OCI-LY1 (cell line): ENCODE results near the gene BCL2.

Experiments used
- H2AFZ ChIP-seq: fragments of 200-600 bp; sonication (generic), shearing (Covaris generic); 2 replicates; pipeline ENCODE4 v1.6.0; 2014; ENCODE audit warnings: antibody characterized with exemption, mild to moderate bottlenecking, low read length
- H3F3A ChIP-seq: fragments of 200-600 bp; sonication (generic), shearing (Covaris generic); 2 replicates; pipeline ENCODE4 v1.6.0; 2014; ENCODE audit warnings: mild to moderate bottlenecking, antibody characterized with exemption, low read length, moderate library complexity; ENCODE audit not compliant: insufficient read depth
- H3K27ac ChIP-seq: fragments of 200-600 bp; sonication (generic); 2 replicates; pipeline ENCODE4 v1.5.1; 2014; ENCODE audit warnings: low read length, mixed run types, mild to moderate bottlenecking, low read depth; ENCODE audit not compliant: poor library complexity, severe bottlenecking
- H3K27me3 ChIP-seq: fragments of 200-600 bp; sonication (generic); 2 replicates; pipeline ENCODE4 v1.6.0; 2014; ENCODE audit warnings: antibody characterized with exemption, mild to moderate bottlenecking, low read length, moderate library complexity; ENCODE audit not compliant: insufficient read depth
- H3K36me3 ChIP-seq: fragments of 200-600 bp; sonication (generic); 2 replicates; pipeline ENCODE4 v1.6.1; 2014; ENCODE audit warnings: mild to moderate bottlenecking, antibody characterized with exemption, low read length, moderate library complexity, mixed read lengths; ENCODE audit not compliant: insufficient read depth
- H3K4me1 ChIP-seq: fragments of 200-600 bp; sonication (generic); 2 replicates; pipeline ENCODE4 v1.5.1; 2014; ENCODE audit warnings: mild to moderate bottlenecking, low read length, moderate library complexity; ENCODE audit not compliant: insufficient read depth, severe bottlenecking
- H3K4me2 ChIP-seq: fragments of 200-600 bp; sonication (generic), shearing (Covaris generic); 2 replicates; pipeline ENCODE4 v1.6.1; 2014; ENCODE audit warnings: low read length
- H3K4me3 ChIP-seq: fragments of 200-600 bp; sonication (generic); 2 replicates; pipeline ENCODE4 v1.5.1; 2014; ENCODE audit warnings: low read length, low read depth, mild to moderate bottlenecking, mixed read lengths; ENCODE audit not compliant: poor library complexity, severe bottlenecking
- H3K79me2 ChIP-seq: fragments of 200-600 bp; shearing (Covaris generic); 2 replicates; pipeline ENCODE4 v1.6.1; 2016; ENCODE audit warnings: mixed run types, low read length, mixed read lengths; ENCODE audit not compliant: insufficient read depth
- H3K9ac ChIP-seq: fragments of 200-600 bp; sonication (generic), shearing (Covaris generic); 2 replicates; pipeline ENCODE4 v1.6.1; 2014; ENCODE audit warnings: mild to moderate bottlenecking, low read length, mixed read lengths
- H3K9me2 ChIP-seq: fragments of 200-600 bp; sonication (generic), shearing (Covaris generic); 2 replicates; pipeline ENCODE4 v1.6.1; 2014; ENCODE audit warnings: low read depth, mild to moderate bottlenecking, low read length, mixed read lengths
- H3K9me3 ChIP-seq: fragments of 200-600 bp; shearing (Covaris generic); 2 replicates; pipeline ENCODE4 v1.6.1; 2014; ENCODE audit warnings: low read length, mixed read lengths
- H4K20me1 ChIP-seq: fragments of 200-600 bp; sonication (generic), shearing (Covaris generic); 2 replicates; pipeline ENCODE4 v1.6.0; 2016; ENCODE audit warnings: mild to moderate bottlenecking, low read length; ENCODE audit not compliant: insufficient read depth
- EZH2 ChIP-seq: fragments of 200-600 bp; sonication (generic), shearing (Covaris generic); IDR thresholded peaks from 2 replicates; pipeline ENCODE4 v1.8.0; 2017; ENCODE audit warnings: borderline replicate concordance, mixed run types, mild to moderate bottlenecking, antibody characterized with exemption, low read length, moderate library complexity, mixed read lengths
- TF ChIP-seq, protein P1 (sequence below): fragments of 200-600 bp; sonication (generic), shearing (Covaris generic); IDR thresholded peaks from 2 replicates; pipeline ENCODE4 v1.5.1; 2017; ENCODE audit warnings: mild to moderate bottlenecking, antibody characterized with exemption, low read length, moderate library complexity, mixed read lengths

Gene BCL2

DNA sequence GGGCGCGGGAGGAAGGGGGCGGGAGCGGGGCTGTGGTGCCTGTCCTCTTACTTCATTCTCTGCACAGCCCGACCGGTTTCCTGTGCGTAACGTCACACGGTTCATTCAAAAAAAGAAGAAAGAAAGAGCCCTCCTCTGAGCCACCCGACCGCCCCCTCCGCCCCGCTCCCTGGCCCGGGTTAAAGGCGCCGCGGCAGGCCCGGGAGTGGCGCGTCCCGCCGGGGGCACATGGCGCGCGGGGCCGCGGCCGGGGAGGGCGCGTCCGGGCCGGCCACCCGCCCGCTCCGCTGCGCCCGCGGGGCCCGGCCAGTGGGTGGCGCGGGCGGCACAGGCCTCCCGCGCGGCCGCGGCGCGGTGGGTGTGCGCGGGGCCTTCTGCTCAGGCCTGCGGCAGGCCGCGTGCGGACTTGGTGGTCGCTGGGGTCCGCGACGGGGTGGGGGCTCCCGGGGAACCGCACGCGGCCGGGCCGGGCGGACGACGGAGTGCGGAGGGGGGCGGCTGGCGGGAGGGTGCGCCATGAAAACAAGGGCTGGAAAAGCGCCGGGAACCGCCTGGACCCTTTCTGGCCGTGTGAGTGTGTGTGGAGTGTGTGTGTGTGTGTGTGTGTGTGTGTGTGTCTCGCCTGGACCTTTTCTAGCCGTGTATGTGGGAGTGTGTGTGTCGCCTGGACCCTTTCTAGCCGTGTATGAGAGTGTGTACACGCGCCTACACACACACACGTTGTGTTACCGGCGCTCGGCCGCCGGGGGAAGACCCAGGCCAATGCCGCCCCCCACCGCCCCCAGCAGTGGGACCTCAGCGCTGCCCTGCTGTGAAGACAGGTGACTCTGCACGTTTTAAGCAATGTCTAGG, 780 bp upstream of the BCL2 start:
- Histone ChIP-seq H3K27me3 (no peaks in the 10 kb centered on the region), H3K9me3 (no peaks in the 10 kb centered on the region), H3K4me3 (peak overlapping the region; percentile 86), H3K36me3 (peaks cover 41% of the 10 kb centered on the region), H3K9me2 (no peaks in the 10 kb centered on the region), H3F3A (no peaks in the 10 kb centered on the region; the same call in 1 of the 2 replicates), H3K9ac (peak overlapping the region; percentile 87), H3K79me2 (peaks cover 46% of the 10 kb centered on the region), H4K20me1 (no peaks in the 10 kb centered on the region), H3K27ac (peak overlapping the region; percentile 95), H2AFZ (no peak overlapping the region), H3K4me1 (peaks cover 24% of the 10 kb centered on the region), H3K4me2 (peak overlapping the region; percentile 87)
- TF ChIP-seq, protein P1, sequence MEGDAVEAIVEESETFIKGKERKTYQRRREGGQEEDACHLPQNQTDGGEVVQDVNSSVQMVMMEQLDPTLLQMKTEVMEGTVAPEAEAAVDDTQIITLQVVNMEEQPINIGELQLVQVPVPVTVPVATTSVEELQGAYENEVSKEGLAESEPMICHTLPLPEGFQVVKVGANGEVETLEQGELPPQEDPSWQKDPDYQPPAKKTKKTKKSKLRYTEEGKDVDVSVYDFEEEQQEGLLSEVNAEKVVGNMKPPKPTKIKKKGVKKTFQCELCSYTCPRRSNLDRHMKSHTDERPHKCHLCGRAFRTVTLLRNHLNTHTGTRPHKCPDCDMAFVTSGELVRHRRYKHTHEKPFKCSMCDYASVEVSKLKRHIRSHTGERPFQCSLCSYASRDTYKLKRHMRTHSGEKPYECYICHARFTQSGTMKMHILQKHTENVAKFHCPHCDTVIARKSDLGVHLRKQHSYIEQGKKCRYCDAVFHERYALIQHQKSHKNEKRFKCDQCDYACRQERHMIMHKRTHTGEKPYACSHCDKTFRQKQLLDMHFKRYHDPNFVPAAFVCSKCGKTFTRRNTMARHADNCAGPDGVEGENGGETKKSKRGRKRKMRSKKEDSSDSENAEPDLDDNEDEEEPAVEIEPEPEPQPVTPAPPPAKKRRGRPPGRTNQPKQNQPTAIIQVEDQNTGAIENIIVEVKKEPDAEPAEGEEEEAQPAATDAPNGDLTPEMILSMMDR = no peak
- TF ChIP-seq EZH2 = no peak

DNA sequence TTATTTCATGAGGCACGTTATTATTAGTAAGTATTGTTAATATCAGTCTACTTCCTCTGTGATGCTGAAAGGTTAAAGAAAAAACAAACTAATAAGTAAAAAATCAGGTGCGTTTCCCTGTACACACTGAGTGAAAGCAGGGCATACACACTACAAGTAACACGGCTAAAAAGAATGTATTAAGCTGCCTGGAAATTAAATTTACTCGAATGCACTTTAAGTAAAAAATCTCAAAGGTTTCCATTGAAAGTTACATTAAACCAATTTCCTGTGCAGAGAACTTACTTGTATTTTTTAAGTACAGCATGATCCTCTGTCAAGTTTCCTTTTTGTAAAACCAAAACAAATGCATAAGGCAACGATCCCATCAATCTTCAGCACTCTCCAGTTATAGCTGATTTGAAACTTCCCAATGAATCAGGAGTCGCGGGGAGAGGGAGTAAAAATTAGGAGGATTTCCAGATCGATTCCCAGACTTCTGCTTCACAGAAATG, 633 bp downstream of the BCL2 start:
- Histone ChIP-seq H3K9me2 (no peaks in the 10 kb centered on the region), H3K27me3 (no peaks in the 10 kb centered on the region), H4K20me1 (no peaks in the 10 kb centered on the region), H3K36me3 (peaks cover 55% of the 10 kb centered on the region), H3K4me2 (peak overlapping the region; percentile 98; the same call in 1 of the 2 replicates), H2AFZ (no peak overlapping the region), H3K27ac (peak overlapping the region; percentile 97), H3K9me3 (no peaks in the 10 kb centered on the region), H3K9ac (peak overlapping the region; percentile 96), H3K4me1 (peaks cover 35% of the 10 kb centered on the region), H3K4me3 (peak overlapping the region; percentile 88), H3K79me2 (peaks cover 61% of the 10 kb centered on the region), H3F3A (peaks cover 3% of the 10 kb centered on the region; the same call in 1 of the 2 replicates)
- TF ChIP-seq, protein P1 = no peak

DNA sequence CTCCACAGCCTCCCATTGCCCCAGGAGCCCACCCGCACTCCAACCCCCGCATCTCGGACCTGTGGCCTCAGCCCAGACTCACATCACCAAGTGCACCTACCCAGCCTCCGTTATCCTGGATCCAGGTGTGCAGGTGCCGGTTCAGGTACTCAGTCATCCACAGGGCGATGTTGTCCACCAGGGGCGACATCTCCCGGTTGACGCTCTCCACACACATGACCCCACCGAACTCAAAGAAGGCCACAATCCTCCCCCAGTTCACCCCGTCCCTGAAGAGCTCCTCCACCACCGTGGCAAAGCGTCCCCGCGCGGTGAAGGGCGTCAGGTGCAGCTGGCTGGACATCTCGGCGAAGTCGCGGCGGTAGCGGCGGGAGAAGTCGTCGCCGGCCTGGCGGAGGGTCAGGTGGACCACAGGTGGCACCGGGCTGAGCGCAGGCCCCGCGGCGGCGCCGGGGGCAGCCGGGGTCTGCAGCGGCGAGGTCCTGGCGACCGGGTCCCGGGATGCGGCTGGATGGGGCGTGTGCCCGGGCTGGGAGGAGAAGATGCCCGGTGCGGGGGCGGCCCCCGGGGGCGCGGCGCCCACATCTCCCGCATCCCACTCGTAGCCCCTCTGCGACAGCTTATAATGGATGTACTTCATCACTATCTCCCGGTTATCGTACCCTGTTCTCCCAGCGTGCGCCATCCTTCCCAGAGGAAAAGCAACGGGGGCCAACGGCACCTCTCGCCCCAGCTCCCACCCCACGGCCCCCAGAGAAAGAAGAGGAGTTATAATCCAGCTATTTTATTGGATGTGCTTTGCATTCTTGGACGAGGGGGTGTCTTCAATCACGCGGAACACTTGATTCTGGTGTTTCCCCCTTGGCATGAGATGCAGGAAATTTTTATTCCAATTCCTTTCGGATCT, 1.3 kb downstream of the BCL2 start:
- Histone ChIP-seq H4K20me1 (no peaks in the 10 kb centered on the region), H3K79me2 (peaks cover 68% of the 10 kb centered on the region), H3F3A (peaks cover 3% of the 10 kb centered on the region; the same call in 1 of the 2 replicates), H3K4me1 (peaks cover 35% of the 10 kb centered on the region), H3K9me3 (no peaks in the 10 kb centered on the region), H3K4me2 (peak overlapping the region; percentile 98), H3K36me3 (peaks cover 62% of the 10 kb centered on the region), H3K4me3 (peak overlapping the region; percentile 88), H3K9me2 (no peaks in the 10 kb centered on the region), H3K9ac (peak overlapping the region; percentile 96), H2AFZ (no peak overlapping the region), H3K27ac (peak overlapping the region; percentile 97), H3K27me3 (no peaks in the 10 kb centered on the region)
- no peak for TF ChIP-seq EZH2
- TF ChIP-seq, protein P1 = peak; percentile 63
